ENCODE data around the gene PNO1.

DNA sequence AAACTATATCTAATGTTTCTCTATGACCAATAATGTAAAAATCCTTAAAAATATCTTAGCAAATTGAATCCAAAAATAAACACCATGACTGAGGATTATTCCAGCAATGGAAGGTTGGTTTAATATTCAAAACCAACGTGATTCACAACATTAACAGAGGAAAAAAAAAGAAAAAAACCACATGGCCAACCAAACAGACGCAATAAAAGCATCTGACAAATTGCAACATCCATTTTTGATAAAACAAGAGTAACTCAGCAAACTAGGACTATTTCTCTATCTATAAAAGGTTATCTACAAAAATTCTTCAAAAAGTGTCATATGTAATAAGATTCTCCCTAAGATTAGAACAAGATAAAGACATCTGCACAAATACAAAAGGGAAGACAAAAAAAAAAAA is 65.7 kb downstream of the PNO1 start:
- TF ChIP-seq, protein P1, sequence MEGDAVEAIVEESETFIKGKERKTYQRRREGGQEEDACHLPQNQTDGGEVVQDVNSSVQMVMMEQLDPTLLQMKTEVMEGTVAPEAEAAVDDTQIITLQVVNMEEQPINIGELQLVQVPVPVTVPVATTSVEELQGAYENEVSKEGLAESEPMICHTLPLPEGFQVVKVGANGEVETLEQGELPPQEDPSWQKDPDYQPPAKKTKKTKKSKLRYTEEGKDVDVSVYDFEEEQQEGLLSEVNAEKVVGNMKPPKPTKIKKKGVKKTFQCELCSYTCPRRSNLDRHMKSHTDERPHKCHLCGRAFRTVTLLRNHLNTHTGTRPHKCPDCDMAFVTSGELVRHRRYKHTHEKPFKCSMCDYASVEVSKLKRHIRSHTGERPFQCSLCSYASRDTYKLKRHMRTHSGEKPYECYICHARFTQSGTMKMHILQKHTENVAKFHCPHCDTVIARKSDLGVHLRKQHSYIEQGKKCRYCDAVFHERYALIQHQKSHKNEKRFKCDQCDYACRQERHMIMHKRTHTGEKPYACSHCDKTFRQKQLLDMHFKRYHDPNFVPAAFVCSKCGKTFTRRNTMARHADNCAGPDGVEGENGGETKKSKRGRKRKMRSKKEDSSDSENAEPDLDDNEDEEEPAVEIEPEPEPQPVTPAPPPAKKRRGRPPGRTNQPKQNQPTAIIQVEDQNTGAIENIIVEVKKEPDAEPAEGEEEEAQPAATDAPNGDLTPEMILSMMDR (IDR thresholded peaks at IDR 0.05), result no peak
- TF ChIP-seq ZFX (IDR thresholded peaks at IDR 0.05; ENCODE audit: borderline replicate concordance), result no peak
